GM21529 (cell line): Measurements from ENCODE around the gene PI4KA.
"Not testable (repeated sequence)": the region's sequence is repeated elsewhere in the genome, so short reads cannot be mapped to it uniquely, and the experiment has no call there.

Experiments
- ATAC-seq: cut with Tn5 transposase; IDR thresholded peaks from one replicate; pipeline ENCODE4 v1.9.1; 2021; ENCODE audit not compliant: unreplicated experiment

The PI4KA gene

GRCh38 chr22:20702175-20702545 is 156.5 kb downstream of the PI4KA start:
- peak; percentile 18 for ATAC-seq

- not testable (repeated sequence) for ATAC-seq
These were observed 156.9 kb downstream of the PI4KA start for GRCh38 chr22:20701680-20702136.

DNA sequence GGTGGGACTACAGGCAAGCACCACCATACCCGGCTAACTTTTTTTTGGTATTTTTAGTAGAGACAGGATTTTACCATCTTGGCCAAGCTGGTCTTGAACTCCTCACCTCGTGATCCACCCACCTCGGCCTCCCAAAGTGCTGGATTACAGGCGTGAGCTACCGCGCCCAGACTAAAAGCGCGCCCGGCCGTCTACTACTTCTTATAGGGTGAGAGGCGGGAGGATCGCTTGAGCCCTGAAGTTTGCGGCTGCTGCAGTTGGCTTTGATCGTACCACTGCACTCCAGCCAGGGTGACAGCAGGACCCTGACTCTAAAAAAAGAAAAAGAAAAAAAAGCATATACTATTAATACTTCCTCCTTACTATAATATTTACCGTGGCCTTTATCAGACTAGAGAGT is 158.3 kb downstream of the PI4KA start:
- ATAC-seq: not testable (repeated sequence)

DNA sequence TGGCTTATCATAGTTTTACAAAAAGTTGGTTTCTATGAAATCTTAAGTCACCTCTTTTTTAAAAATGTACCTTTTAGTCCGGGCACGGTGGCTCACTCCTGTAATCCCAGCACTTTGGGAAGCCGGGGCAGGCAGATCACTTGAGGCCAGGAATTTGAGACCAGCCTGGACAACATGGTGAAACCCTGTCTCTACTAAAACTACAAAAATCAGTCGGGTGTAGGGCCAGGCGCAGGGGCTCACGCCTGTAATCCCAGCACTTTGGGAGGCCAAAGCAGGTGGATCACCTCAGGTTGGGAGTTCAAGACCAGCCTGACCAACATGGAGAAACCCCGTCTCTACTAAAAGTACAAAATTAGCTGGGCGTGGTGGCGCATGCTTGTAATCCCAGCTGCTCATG is 158.8 kb downstream of the PI4KA start:
- not testable (repeated sequence) for ATAC-seq

- ATAC-seq: not testable (repeated sequence)
These were observed 161.0 kb downstream of the PI4KA start for GRCh38 chr22:20697481-20698113.

DNA sequence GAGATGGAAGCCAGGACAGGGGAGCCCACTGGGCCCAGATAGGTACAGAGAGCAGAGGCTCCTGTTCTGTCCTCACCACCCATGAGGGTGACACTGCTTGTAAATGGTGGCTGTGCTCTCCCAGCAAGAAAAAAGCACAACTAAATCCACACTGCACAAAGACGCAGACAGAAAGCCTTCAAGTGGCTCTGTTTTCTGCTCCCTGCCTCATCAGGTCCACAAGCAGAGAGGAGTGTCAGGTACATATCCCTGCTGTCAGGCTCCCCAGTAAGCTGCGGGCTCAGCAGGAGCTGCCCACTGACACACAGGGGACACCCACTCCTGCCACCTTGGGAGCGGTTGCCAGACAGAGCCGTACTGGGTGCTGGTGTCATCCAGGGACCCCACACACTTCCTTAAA is 162.6 kb downstream of the PI4KA start:
- ATAC-seq: not testable (repeated sequence)

DNA sequence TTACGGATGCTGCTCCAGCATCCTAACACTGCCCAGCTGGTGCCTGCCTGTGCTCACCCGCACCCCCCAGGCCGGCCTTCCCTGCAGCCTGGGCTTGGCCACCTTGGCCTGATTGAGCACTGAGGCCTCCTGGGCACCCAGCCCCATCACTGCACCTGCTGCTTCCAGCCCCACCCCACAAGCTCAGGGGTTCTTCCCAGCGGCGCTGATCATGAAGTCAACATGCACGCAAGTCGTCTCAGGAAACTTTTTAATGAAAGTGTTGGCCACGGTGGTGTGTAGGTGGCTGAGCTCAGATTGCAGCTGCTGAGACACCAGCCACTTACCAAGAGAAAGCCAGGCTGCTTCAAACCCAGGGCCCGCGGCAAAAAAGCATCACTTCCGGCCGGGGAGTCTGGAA is 163.4 kb downstream of the PI4KA start:
- ATAC-seq: not testable (repeated sequence)

GRCh38 chr22:20694256-20694655 is 164.4 kb downstream of the PI4KA start:
- ATAC-seq: not testable (repeated sequence)

DNA sequence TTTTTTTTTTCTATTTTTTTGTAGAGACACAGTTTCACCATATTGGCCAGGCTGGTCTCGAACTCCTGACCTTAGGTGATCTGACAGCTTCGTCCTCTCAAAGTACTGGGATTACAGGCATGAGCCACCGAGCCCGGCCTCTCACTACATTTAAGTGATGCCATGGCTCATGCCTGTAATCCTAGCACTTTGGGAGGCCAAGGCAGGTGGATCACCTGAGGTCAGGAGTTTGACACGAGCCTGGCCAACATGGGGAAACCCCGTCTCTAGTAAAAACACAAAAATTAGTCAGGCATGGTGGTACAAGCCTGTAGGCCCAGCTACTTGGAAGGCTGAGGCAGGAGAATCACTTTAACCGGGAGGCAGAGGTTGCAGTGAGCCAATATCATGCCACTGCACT is 165.7 kb downstream of the PI4KA start:
- ATAC-seq: not testable (repeated sequence)

GRCh38 chr22:20690586-20691317 is 167.9 kb downstream of the PI4KA start:
- ATAC-seq: not testable (repeated sequence)

- ATAC-seq: not testable (repeated sequence)
These were observed 171.0 kb downstream of the PI4KA start for GRCh38 chr22:20687356-20688172.

- ATAC-seq: not testable (repeated sequence)
These were observed 172.8 kb downstream of the PI4KA start for GRCh38 chr22:20685764-20686163.

- ATAC-seq: not testable (repeated sequence)
These were observed 179.7 kb downstream of the PI4KA start for GRCh38 chr22:20678792-20679435.

DNA sequence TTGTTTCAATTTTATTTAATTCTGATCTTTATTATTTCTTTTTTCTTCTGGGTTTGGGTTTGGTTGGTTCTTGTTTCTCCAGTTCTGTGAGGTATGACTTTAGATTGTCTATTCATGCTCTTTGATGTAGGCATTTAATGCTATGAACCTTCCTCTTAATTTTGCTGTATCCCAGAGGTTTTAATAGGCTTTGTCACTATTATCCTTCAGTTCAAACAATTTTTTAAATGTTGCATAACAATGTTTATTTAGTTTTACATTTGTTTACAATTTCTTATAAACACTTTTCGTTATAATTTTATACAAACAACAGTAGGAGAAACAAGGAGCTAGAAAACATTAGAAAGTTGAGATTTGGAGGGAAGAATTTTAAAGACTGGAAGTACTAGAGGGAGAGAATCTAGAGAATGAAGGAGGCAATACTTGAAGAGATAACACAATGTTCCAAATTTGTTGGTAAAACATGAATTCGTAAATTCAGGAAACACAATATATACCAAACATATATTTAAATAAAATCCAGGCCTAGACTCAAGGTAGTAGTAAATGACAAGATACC is 180.8 kb downstream of the PI4KA start:
- ATAC-seq: no peak

GRCh38 chr22:20675613-20676012 is 183.0 kb downstream of the PI4KA start:
- ATAC-seq: not testable (repeated sequence)

DNA sequence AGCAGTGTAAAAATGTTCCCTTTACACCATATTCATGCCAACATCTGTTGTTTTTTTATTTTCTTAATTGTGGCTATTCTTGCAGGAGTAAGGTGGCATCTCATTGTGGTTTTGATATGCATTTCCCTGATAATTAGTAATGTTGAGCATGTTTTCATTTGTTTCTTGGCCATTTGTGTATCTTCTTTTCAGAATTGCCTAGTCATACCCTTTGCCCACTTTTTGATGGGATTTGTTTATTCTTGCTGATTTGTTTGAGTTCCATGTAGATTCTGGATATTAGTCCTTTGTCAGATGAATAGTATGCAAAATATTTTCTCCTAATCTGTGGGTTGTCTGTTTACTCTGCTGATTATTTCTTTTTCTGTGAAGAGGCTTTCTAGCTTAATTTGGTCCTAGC is 183.6 kb downstream of the PI4KA start:
- ATAC-seq: no peak

DNA sequence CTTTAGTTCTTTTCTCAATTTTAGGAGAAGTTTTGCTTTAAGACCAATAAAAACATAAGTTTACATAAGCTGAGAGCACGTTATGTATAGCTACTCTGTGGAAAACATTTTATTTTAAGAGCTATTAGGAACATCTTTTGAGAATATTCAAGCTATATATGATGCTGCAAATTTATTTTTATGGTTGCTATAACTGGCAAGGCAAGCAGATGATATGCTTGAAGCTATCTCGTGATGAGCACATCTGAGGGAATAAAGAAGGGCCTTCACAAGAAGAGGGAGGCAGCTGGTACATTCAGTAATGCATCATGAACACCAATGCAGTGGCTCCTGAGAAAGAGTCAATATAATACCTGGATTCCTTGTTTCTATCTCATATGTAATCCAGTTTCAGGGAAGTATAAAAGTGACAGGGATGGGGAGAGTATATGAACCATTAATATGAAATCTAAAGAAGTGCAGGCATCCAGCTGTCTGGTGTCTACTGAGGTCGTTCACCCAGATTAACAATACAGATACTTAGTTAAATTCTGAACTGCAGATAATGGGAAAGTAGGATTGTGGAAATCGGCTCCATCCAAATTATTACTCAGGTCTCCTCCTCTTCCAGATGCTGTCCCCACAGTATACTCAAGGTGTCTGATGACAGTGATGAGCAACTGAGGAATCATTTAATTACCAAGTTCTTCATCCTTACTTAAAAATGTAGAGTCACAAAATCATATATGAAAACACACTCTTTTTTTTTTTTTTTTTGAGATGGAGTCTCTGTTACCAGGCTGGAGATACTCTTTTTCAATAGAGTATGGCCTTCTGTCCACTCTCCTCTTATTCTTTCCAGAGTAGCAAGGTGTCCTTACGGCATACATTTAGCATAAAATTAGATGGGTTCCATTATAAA is 185.1 kb downstream of the PI4KA start:
- ATAC-seq: no peak

- no peak for ATAC-seq
These were observed 185.9 kb downstream of the PI4KA start for GRCh38 chr22:20672732-20673131.

DNA sequence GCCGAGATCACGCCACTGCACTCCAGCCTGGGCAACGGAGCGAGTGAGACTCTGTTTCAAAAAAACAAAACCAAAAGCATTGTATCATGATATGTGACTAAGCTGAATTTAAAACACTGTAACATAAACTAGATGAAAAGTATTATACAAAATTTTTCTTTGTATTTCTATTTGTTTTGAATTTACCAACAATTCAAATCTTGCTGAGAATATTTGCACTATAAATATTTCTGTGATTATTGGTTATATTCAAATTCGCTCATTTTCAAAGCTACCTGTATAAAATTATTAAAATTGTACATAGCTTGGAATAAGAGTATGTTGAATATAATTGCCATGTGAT is 186.6 kb downstream of the PI4KA start:
- ATAC-seq: no peak
